ENCODE measurements around the gene HEXB. TPM values are rescaled to one million over a fixed set of nuclear protein-coding genes. Genes with fewer than 3 reads are reported as not detected.

Gene HEXB
- polyA plus RNA-seq, 1 donor from 2014 or later = 23.1 TPM

DNA sequence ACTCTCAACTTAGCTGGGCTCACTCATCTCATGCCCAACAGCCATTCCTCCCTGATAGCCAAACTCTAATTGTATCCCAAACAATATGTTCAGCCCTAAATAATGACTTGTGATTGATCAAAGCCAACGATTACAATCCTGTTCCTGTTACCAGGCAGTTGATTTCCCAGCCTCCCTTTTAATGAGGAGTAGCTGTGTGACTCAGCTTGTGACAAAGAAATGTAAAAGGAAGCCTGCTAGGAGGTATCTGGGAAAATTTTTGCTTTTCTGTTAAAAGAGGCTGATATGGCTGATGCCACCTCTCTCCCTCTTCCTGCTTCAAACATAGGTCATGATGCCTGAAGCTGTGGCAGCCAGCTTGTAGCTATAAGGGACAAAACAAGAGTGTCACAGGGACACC lies 24.9 kb upstream of the HEXB start:
- TF ChIP-seq TAF1 (IDR thresholded peaks at IDR 0.05; ENCODE audit: low read depth) (no peak), POLR2AphosphoS5 (IDR thresholded peaks at IDR 0.05) (no peak), EP300 (conservative IDR thresholded peaks at IDR 0.05; ENCODE audit: poor library complexity, severe bottlenecking) (no peak), RAD21 (conservative IDR thresholded peaks at IDR 0.05) (no peak), MXI1 (conservative IDR thresholded peaks at IDR 0.05; ENCODE audit: poor library complexity, severe bottlenecking) (no peak), SMC3 (conservative IDR thresholded peaks at IDR 0.05; ENCODE audit: poor library complexity) (no peak), EZH2 (IDR thresholded peaks at IDR 0.05; ENCODE audit: borderline replicate concordance, insufficient read depth, low read length, poor library complexity, severe bottlenecking) (no peak)
- TF ChIP-seq, protein P1, sequence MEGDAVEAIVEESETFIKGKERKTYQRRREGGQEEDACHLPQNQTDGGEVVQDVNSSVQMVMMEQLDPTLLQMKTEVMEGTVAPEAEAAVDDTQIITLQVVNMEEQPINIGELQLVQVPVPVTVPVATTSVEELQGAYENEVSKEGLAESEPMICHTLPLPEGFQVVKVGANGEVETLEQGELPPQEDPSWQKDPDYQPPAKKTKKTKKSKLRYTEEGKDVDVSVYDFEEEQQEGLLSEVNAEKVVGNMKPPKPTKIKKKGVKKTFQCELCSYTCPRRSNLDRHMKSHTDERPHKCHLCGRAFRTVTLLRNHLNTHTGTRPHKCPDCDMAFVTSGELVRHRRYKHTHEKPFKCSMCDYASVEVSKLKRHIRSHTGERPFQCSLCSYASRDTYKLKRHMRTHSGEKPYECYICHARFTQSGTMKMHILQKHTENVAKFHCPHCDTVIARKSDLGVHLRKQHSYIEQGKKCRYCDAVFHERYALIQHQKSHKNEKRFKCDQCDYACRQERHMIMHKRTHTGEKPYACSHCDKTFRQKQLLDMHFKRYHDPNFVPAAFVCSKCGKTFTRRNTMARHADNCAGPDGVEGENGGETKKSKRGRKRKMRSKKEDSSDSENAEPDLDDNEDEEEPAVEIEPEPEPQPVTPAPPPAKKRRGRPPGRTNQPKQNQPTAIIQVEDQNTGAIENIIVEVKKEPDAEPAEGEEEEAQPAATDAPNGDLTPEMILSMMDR (IDR thresholded peaks at IDR 0.05; ENCODE audit: poor library complexity, severe bottlenecking) = no peak
- TF ChIP-seq, protein P2, sequence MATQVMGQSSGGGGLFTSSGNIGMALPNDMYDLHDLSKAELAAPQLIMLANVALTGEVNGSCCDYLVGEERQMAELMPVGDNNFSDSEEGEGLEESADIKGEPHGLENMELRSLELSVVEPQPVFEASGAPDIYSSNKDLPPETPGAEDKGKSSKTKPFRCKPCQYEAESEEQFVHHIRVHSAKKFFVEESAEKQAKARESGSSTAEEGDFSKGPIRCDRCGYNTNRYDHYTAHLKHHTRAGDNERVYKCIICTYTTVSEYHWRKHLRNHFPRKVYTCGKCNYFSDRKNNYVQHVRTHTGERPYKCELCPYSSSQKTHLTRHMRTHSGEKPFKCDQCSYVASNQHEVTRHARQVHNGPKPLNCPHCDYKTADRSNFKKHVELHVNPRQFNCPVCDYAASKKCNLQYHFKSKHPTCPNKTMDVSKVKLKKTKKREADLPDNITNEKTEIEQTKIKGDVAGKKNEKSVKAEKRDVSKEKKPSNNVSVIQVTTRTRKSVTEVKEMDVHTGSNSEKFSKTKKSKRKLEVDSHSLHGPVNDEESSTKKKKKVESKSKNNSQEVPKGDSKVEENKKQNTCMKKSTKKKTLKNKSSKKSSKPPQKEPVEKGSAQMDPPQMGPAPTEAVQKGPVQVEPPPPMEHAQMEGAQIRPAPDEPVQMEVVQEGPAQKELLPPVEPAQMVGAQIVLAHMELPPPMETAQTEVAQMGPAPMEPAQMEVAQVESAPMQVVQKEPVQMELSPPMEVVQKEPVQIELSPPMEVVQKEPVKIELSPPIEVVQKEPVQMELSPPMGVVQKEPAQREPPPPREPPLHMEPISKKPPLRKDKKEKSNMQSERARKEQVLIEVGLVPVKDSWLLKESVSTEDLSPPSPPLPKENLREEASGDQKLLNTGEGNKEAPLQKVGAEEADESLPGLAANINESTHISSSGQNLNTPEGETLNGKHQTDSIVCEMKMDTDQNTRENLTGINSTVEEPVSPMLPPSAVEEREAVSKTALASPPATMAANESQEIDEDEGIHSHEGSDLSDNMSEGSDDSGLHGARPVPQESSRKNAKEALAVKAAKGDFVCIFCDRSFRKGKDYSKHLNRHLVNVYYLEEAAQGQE (IDR thresholded peaks at IDR 0.05; ENCODE audit: borderline replicate concordance) = no peak
- no peaks in the 10 kb centered on the region for H3K27me3 ChIP-seq (ENCODE audit: insufficient read depth, low read depth, low read length)
- H3K9me3 ChIP-seq (ENCODE audit: low read length) = no peaks in the 10 kb centered on the region
- H3K79me2 ChIP-seq (replicated peaks; ENCODE audit: insufficient read depth, low read length) = no peaks in the 10 kb centered on the region
- H3F3A ChIP-seq (ENCODE audit: insufficient read depth, low read length, poor library complexity, severe bottlenecking) = no peaks in the 10 kb centered on the region
- H2AFZ ChIP-seq (ENCODE audit: low read depth, low read length) = no peak overlapping the region
- H3K4me2 ChIP-seq (ENCODE audit: low read length) = no peak overlapping the region
- no peaks in the 10 kb centered on the region for H3K9me2 ChIP-seq (ENCODE audit: insufficient read depth, low read length)
- H3K27ac ChIP-seq (ENCODE audit: low read length) = no peak overlapping the region
- H4K20me1 ChIP-seq (ENCODE audit: insufficient read depth) = no peaks in the 10 kb centered on the region
- no peak overlapping the region for H3K4me3 ChIP-seq (ENCODE audit: low read length)
- H3K9ac ChIP-seq (ENCODE audit: low read length) = no peak overlapping the region
- H3K36me3 ChIP-seq (ENCODE audit: insufficient read depth, low read length) = no peaks in the 10 kb centered on the region

DNA sequence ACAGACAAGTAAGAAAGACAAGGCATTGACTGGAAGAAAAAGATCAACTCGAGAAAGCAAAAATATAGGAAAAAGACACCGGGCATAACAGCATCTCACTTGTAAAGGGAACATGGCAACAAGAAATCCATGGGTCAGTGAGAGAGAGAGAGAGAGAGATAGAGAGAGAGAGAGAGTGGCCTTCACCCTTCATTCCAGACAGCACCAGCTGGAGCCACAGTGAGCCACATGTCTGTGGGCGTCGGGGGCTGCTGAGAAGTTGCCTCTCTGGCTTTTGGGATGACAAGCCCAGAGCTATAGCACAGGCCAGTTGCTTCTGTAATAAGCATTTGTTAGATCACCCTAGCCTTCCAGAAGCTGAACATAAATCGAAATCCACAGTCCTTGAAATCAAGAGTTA lies 24.2 kb upstream of the HEXB start:
- Histone ChIP-seq H3K27ac (ENCODE audit: low read length) (no peak overlapping the region), H3K36me3 (ENCODE audit: insufficient read depth, low read length) (no peaks in the 10 kb centered on the region), H3F3A (ENCODE audit: insufficient read depth, low read length, poor library complexity, severe bottlenecking) (no peaks in the 10 kb centered on the region), H3K4me2 (ENCODE audit: low read length) (no peak overlapping the region), H3K9me3 (ENCODE audit: low read length) (no peaks in the 10 kb centered on the region), H3K4me3 (ENCODE audit: low read length) (no peak overlapping the region), H3K9me2 (ENCODE audit: insufficient read depth, low read length) (no peaks in the 10 kb centered on the region), H3K27me3 (ENCODE audit: insufficient read depth, low read depth, low read length) (no peaks in the 10 kb centered on the region), H2AFZ (ENCODE audit: low read depth, low read length) (no peak overlapping the region), H4K20me1 (ENCODE audit: insufficient read depth) (no peaks in the 10 kb centered on the region), H3K9ac (ENCODE audit: low read length) (no peak overlapping the region), H3K79me2 (replicated peaks; ENCODE audit: insufficient read depth, low read length) (no peaks in the 10 kb centered on the region)
- TF ChIP-seq EZH2 (IDR thresholded peaks at IDR 0.05; ENCODE audit: borderline replicate concordance, insufficient read depth, low read length, poor library complexity, severe bottlenecking) (no peak), MXI1 (conservative IDR thresholded peaks at IDR 0.05; ENCODE audit: poor library complexity, severe bottlenecking) (no peak)
- TF ChIP-seq, protein P1 (IDR thresholded peaks at IDR 0.05; ENCODE audit: poor library complexity, severe bottlenecking) = no peak

Data from neural cell (in vitro differentiated cells).